HEK293 (cell line): ENCODE data around the gene HIRA.

ENCODE experiments used
- CTCF ChIA-PET: fragments of 350-600 bp; formaldehyde crosslinking; extraction: SDS; loops from one replicate; lab custom pipeline; 2021; ENCODE audit warnings: antibody characterized with exemption; lab: Yijun Ruan, JAX
- POLR2A ChIA-PET: fragments of 300-600 bp; formaldehyde crosslinking; extraction: SDS; loops from one replicate; lab custom pipeline; 2020; ENCODE audit warnings: antibody characterized with exemption, inconsistent platforms; lab: Yijun Ruan, JAX
- H3K27ac ChIP-seq: fragments of 200-500 bp; sonication (Bioruptor generic); 2 replicates; pipeline ENCODE4 v1.5.1; 2014; ENCODE audit warnings: low read depth, low read length, control low read depth, inconsistent platforms; ENCODE audit errors: extremely low read depth
- H3K36me3 ChIP-seq, 2 experiments: fragments of 200-500 bp in 1 of 2; sonication (Bioruptor generic) in 1 of 2; 1 replicate in 1 of 2; 2 replicates in 1 of 2; pipeline ENCODE4 v1.5.1; 2014 to 2017; ENCODE audit warnings: inconsistent platforms in 2 of 2, low read length in 2 of 2; ENCODE audit not compliant: control insufficient read depth in 2 of 2, insufficient read depth in 1 of 2
- H3K4me1 ChIP-seq: fragments of 200-500 bp; sonication (Bioruptor generic); 2 replicates; pipeline ENCODE4 v1.5.1; 2014; ENCODE audit warnings: mild to moderate bottlenecking, low read length, inconsistent platforms; ENCODE audit not compliant: control insufficient read depth, insufficient read depth
- H3K4me3 ChIP-seq: 2 replicates; pipeline ENCODE4 v1.5.1; 2011; ENCODE audit warnings: low read depth, mild to moderate bottlenecking, control low read depth, low read length, moderate library complexity
- H3K9me3 ChIP-seq: fragments of 200-500 bp; sonication (Bioruptor generic); 2 replicates; pipeline ENCODE4 v1.5.1; 2014; ENCODE audit warnings: low read depth, low read length, inconsistent platforms; ENCODE audit not compliant: control insufficient read depth, insufficient read depth
- OSR2 ChIP-seq: fragments of 450-650 bp; formaldehyde crosslinking; IDR thresholded peaks from 2 replicates; pipeline ENCODE4 v1.5.1; 2016; ENCODE audit warnings: missing biosample characterization, missing genetic modification characterization
- SETDB1 ChIP-seq: IDR thresholded peaks from one replicate; pipeline ENCODE4 v1.6.1; 2017; ENCODE audit warnings: mild to moderate bottlenecking, low read length, moderate library complexity, mixed read lengths; ENCODE audit not compliant: insufficient read length
- ZIC2 ChIP-seq: fragments of 450-650 bp; formaldehyde crosslinking; IDR thresholded peaks from 2 replicates; pipeline ENCODE4 v1.5.1; 2016; ENCODE audit warnings: missing biosample characterization, missing genetic modification characterization
- ZNF114 ChIP-seq: fragments of 450-650 bp; formaldehyde crosslinking; IDR thresholded peaks from 2 replicates; pipeline ENCODE4 v1.5.0; 2017; ENCODE audit warnings: missing biosample characterization, missing genetic modification characterization
- ZNF19 ChIP-seq: fragments of 450-650 bp; formaldehyde crosslinking; IDR thresholded peaks from 2 replicates; pipeline ENCODE4; 2016; ENCODE audit warnings: missing biosample characterization, missing genetic modification characterization, low read depth
- ZNF274 ChIP-seq, 2 experiments: fragments of 200-500 bp in 1 of 2; fragments of 450-650 bp in 1 of 2; sonication (Bioruptor generic) in 1 of 2; formaldehyde crosslinking in 1 of 2; IDR thresholded peaks; 2 replicates each; pipeline versions ENCODE4 v1.5.1 to v1.6.1; 2014 to 2016; ENCODE audit warnings: borderline replicate concordance in 1 of 2, inconsistent platforms in 1 of 2, low read length in 1 of 2, missing biosample characterization in 1 of 2, missing genetic modification characterization in 1 of 2
- ZNF350 ChIP-seq: fragments of 450-650 bp; formaldehyde crosslinking; IDR thresholded peaks from 2 replicates; pipeline ENCODE4 v1.5.0; 2017; ENCODE audit warnings: missing biosample characterization, mild to moderate bottlenecking, missing genetic modification characterization
- ZNF354C ChIP-seq: fragments of 450-650 bp; formaldehyde crosslinking; IDR thresholded peaks from 2 replicates; pipeline ENCODE4 v1.5.1; 2016; ENCODE audit warnings: missing biosample characterization, missing genetic modification characterization, low read depth, borderline replicate concordance
- ZNF394 ChIP-seq: fragments of 450-650 bp; formaldehyde crosslinking; IDR thresholded peaks from 2 replicates; pipeline ENCODE4 v1.5.1; 2016; ENCODE audit warnings: missing biosample characterization, missing genetic modification characterization, mild to moderate bottlenecking, moderate library complexity, borderline replicate concordance
- ZNF571 ChIP-seq: fragments of 450-650 bp; formaldehyde crosslinking; IDR thresholded peaks from 2 replicates; pipeline ENCODE4 v1.5.0; 2017; ENCODE audit warnings: missing biosample characterization, missing genetic modification characterization
- ZNF621 ChIP-seq: fragments of 450-650 bp; formaldehyde crosslinking; IDR thresholded peaks from 2 replicates; pipeline ENCODE4 v1.5.1; 2017; ENCODE audit warnings: missing biosample characterization, missing genetic modification characterization
- ZNF830 ChIP-seq: fragments of 450-650 bp; IDR thresholded peaks from 2 replicates; pipeline ENCODE4 v1.5.0; 2018; ENCODE audit warnings: missing biosample characterization, missing genetic modification characterization, low read depth, mild to moderate bottlenecking, moderate library complexity
- TF ChIP-seq, protein P1 (sequence below): fragments of 450-650 bp; formaldehyde crosslinking; IDR thresholded peaks from 2 replicates; pipeline ENCODE4 v1.5.1; 2016; ENCODE audit warnings: missing biosample characterization, missing genetic modification characterization
- TF ChIP-seq, protein P2 (sequence below): fragments of 450-650 bp; formaldehyde crosslinking; IDR thresholded peaks from 2 replicates; pipeline ENCODE4 v1.5.1; 2016; ENCODE audit warnings: missing biosample characterization, missing genetic modification characterization, borderline replicate concordance
- TF ChIP-seq, protein P3 (sequence below): fragments of 450-650 bp; formaldehyde crosslinking; IDR thresholded peaks from 2 replicates; pipeline ENCODE4 v1.5.1; 2016; ENCODE audit warnings: missing biosample characterization, missing genetic modification characterization, borderline replicate concordance
- TF ChIP-seq, protein P4 (sequence below): fragments of 450-650 bp; formaldehyde crosslinking; IDR thresholded peaks from 2 replicates; pipeline ENCODE4 v1.5.1; 2017; ENCODE audit warnings: missing biosample characterization, missing genetic modification characterization

HIRA gene

DNA sequence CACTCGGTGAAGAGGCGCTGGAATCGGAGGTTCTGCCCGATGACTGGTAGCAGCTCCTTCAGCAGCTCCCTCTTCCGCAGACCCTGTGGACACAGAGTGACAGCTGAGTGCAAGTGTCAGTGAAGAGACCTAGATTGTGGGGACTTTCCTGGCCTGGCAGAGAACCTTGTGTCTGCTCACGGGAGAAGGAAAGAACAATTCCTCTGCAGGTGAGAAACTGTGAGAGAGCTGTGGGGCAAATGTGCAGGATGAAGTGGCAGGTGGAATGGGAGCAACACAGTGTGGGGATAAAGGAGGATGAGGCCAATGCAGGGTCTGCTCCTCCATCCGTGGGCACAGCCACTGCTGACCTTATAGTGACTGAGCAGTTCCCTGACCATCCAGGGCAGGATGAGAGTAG, 100.1 kb downstream of the HIRA start:
- H3K36me3 ChIP-seq, result peaks cover 0 to 61% of the 10 kb centered on the region in 2 experiments; a peak in 1 of 3 replicates
- H3K4me1 ChIP-seq, result no peaks in the 10 kb centered on the region
- no peaks in the 10 kb centered on the region for H3K9me3 ChIP-seq
- ChIA-PET CTCF (no interaction called here), POLR2A (interaction anchor here (0.6 kb wide), 1 partner anchor 19 kb away, joined by 3 read pairs; no protein-coding TSS in a partner anchor)
- TF ChIP-seq ZNF114 (tag by site-specific recombination) (no peak), ZNF571 (no peak), ZNF274 (IDR thresholded peaks at IDR 0.05; ENCODE audit: low read length) (no peak), ZNF274 (tag by site-specific recombination; IDR thresholded peaks at IDR 0.05; ENCODE audit: borderline replicate concordance) (no peak), ZNF394 (no peak), ZNF621 (tag by site-specific recombination) (no peak), ZNF830 (tag by site-specific recombination) (no peak), OSR2 (tag by site-specific recombination) (no peak), ZNF19 (tag by site-specific recombination) (no peak), ZNF350 (tag by site-specific recombination) (no peak), SETDB1 (no peak), ZIC2 (tag by site-specific recombination) (no peak), ZNF354C (no peak)
- TF ChIP-seq, protein P1, sequence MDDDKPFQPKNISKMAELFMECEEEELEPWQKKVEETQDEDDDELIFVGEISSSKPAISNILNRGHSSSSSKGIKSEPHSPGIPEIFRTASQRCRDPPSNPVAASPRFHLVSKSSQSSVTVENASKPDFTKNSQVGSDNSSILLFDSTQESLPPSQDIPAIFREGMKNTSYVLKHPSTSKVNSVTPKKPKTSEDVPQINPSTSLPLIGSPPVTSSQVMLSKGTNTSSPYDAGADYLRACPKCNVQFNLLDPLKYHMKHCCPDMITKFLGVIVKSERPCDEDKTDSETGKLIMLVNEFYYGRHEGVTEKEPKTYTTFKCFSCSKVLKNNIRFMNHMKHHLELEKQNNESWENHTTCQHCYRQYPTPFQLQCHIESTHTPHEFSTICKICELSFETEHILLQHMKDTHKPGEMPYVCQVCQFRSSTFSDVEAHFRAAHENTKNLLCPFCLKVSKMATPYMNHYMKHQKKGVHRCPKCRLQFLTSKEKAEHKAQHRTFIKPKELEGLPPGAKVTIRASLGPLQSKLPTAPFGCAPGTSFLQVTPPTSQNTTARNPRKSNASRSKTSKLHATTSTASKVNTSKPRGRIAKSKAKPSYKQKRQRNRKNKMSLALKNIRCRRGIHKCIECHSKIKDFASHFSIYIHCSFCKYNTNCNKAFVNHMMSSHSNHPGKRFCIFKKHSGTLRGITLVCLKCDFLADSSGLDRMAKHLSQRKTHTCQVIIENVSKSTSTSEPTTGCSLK, result no peak
- TF ChIP-seq, protein P2, sequence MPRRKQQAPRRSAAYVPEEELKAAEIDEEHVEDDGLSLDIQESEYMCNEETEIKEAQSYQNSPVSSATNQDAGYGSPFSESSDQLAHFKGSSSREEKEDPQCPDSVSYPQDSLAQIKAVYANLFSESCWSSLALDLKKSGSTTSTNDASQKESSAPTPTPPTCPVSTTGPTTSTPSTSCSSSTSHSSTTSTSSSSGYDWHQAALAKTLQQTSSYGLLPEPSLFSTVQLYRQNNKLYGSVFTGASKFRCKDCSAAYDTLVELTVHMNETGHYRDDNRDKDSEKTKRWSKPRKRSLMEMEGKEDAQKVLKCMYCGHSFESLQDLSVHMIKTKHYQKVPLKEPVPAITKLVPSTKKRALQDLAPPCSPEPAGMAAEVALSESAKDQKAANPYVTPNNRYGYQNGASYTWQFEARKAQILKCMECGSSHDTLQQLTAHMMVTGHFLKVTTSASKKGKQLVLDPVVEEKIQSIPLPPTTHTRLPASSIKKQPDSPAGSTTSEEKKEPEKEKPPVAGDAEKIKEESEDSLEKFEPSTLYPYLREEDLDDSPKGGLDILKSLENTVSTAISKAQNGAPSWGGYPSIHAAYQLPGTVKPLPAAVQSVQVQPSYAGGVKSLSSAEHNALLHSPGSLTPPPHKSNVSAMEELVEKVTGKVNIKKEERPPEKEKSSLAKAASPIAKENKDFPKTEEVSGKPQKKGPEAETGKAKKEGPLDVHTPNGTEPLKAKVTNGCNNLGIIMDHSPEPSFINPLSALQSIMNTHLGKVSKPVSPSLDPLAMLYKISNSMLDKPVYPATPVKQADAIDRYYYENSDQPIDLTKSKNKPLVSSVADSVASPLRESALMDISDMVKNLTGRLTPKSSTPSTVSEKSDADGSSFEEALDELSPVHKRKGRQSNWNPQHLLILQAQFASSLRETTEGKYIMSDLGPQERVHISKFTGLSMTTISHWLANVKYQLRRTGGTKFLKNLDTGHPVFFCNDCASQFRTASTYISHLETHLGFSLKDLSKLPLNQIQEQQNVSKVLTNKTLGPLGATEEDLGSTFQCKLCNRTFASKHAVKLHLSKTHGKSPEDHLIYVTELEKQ (tag by site-specific recombination), result no peak
- TF ChIP-seq, protein P3, sequence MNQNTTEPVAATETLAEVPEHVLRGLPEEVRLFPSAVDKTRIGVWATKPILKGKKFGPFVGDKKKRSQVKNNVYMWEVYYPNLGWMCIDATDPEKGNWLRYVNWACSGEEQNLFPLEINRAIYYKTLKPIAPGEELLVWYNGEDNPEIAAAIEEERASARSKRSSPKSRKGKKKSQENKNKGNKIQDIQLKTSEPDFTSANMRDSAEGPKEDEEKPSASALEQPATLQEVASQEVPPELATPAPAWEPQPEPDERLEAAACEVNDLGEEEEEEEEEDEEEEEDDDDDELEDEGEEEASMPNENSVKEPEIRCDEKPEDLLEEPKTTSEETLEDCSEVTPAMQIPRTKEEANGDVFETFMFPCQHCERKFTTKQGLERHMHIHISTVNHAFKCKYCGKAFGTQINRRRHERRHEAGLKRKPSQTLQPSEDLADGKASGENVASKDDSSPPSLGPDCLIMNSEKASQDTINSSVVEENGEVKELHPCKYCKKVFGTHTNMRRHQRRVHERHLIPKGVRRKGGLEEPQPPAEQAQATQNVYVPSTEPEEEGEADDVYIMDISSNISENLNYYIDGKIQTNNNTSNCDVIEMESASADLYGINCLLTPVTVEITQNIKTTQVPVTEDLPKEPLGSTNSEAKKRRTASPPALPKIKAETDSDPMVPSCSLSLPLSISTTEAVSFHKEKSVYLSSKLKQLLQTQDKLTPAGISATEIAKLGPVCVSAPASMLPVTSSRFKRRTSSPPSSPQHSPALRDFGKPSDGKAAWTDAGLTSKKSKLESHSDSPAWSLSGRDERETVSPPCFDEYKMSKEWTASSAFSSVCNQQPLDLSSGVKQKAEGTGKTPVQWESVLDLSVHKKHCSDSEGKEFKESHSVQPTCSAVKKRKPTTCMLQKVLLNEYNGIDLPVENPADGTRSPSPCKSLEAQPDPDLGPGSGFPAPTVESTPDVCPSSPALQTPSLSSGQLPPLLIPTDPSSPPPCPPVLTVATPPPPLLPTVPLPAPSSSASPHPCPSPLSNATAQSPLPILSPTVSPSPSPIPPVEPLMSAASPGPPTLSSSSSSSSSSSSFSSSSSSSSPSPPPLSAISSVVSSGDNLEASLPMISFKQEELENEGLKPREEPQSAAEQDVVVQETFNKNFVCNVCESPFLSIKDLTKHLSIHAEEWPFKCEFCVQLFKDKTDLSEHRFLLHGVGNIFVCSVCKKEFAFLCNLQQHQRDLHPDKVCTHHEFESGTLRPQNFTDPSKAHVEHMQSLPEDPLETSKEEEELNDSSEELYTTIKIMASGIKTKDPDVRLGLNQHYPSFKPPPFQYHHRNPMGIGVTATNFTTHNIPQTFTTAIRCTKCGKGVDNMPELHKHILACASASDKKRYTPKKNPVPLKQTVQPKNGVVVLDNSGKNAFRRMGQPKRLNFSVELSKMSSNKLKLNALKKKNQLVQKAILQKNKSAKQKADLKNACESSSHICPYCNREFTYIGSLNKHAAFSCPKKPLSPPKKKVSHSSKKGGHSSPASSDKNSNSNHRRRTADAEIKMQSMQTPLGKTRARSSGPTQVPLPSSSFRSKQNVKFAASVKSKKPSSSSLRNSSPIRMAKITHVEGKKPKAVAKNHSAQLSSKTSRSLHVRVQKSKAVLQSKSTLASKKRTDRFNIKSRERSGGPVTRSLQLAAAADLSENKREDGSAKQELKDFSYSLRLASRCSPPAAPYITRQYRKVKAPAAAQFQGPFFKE (tag by site-specific recombination), result no peak
- TF ChIP-seq, protein P4, sequence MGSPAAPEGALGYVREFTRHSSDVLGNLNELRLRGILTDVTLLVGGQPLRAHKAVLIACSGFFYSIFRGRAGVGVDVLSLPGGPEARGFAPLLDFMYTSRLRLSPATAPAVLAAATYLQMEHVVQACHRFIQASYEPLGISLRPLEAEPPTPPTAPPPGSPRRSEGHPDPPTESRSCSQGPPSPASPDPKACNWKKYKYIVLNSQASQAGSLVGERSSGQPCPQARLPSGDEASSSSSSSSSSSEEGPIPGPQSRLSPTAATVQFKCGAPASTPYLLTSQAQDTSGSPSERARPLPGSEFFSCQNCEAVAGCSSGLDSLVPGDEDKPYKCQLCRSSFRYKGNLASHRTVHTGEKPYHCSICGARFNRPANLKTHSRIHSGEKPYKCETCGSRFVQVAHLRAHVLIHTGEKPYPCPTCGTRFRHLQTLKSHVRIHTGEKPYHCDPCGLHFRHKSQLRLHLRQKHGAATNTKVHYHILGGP (tag by site-specific recombination), result no peak
- H3K27ac ChIP-seq, result no peak overlapping the region
- no peak overlapping the region for H3K4me3 ChIP-seq
